Stimulated activated naive CD8-positive, alpha-beta T cell treated with anti-CD3 and anti-CD28 coated beads, Interleukin-15, amount 100 ng/mL, for 72 hours (primary cell): ENCODE data around the gene GUCY2D.
A peak's percentile ranks its signal among the peaks of the same experiment; 100 is the strongest.
"Not testable (repeated sequence)": the region's sequence is repeated elsewhere in the genome, so short reads cannot be mapped to it uniquely, and the experiment has no call there.

Source experiments
- ATAC-seq: fragments of 150-1000 bp; cut with Tn5 transposase; 2 replicates; pipeline ENCODE4 v1.10.0; 2021; ENCODE audit warnings: mild to moderate bottlenecking, moderate library complexity
- DNase-seq, 2 donors: peaks; one replicate each; pipeline ENCODE4 v3.0.0; 2021 to 2022
- H3K27ac Mint-ChIP-seq, 2 donors: one replicate each; pipeline ENCODE4 v1.8.0; 2022; ENCODE audit warnings: mild to moderate bottlenecking in 2 of 2, mixed read lengths in 2 of 2, moderate library complexity in 2 of 2
- H3K27me3 Mint-ChIP-seq: one replicate; pipeline ENCODE4 v1.8.0; 2022; ENCODE audit warnings: mixed read lengths
- H3K4me1 Mint-ChIP-seq: one replicate; pipeline ENCODE4 v1.8.0; 2022; ENCODE audit warnings: mild to moderate bottlenecking, mixed read lengths
- H3K4me3 Mint-ChIP-seq, 2 donors: one replicate each; pipeline ENCODE4 v1.8.0; 2022; ENCODE audit warnings: mild to moderate bottlenecking in 2 of 2, mixed read lengths in 2 of 2, moderate library complexity in 1 of 2
- H3K9me3 Mint-ChIP-seq, 2 donors: one replicate each; pipeline ENCODE4 v1.8.0; 2022; ENCODE audit warnings: mixed read lengths in 2 of 2

GUCY2D gene

DNA sequence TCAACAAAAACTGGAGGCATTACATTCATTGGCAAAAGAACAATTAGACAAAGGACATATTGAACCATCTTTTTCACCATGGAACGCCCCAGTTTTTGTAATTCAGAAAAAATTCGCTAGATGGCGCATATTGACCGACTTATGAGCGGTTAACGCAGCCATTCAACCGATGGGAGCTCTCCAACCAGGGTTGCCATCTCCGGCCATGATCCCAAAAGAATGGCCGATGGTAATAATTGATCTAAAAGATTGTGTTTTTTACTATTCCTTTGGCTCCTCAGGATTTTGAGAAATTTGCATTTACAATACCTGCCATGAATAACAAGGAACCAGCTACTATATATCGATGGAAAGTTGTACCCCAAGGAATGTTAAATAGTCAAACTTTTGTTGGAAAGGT lies 57.9 kb downstream of the GUCY2D start:
- Mint-ChIP-seq H3K4me3 (no peak overlapping the region), H3K27me3 (peaks cover 93% of the 10 kb centered on the region), H3K27ac (no peak overlapping the region), H3K9me3 (no peaks in the 10 kb centered on the region), H3K4me1 (peaks cover 28% of the 10 kb centered on the region)
- DNase-seq: peak; percentile 65 to 69
- ATAC-seq: peak; percentile 30

- peak overlapping the region in 1 of 2 donors; percentile 30 for H3K27ac Mint-ChIP-seq
- not testable (repeated sequence) for H3K4me3 Mint-ChIP-seq
These were observed 59.4 kb downstream of the GUCY2D start for GRCh38 chr17:8061851-8062250.

GRCh38 chr17:8062435-8062806 lies 60.0 kb downstream of the GUCY2D start:
- Mint-ChIP-seq H3K4me3 (peak overlapping the region in 1 of 2 donors; percentile 70), H3K4me1 (peaks cover 7% of the 10 kb centered on the region), H3K27me3 (peaks cover 78% of the 10 kb centered on the region), H3K9me3 (no peaks in the 10 kb centered on the region), H3K27ac (peak overlapping the region in 1 of 2 donors; percentile 13)
- ATAC-seq (no peak), DNase-seq (no peak)

More at GRCh38 chr17:8061851-8062250, 59.4 kb downstream of the GUCY2D start:
- DNase-seq, ATAC-seq, H3K9me3 Mint-ChIP-seq: not testable (repeated sequence)
- peaks cover 13% of the 10 kb centered on the region for H3K4me1 Mint-ChIP-seq
- peaks cover 84% of the 10 kb centered on the region for H3K27me3 Mint-ChIP-seq

GRCh38 chr17:8062807-8063483 lies 60.5 kb downstream of the GUCY2D start:
- DNase-seq (no peak), ATAC-seq (no peak)
- Mint-ChIP-seq H3K4me1 (peaks cover 5% of the 10 kb centered on the region), H3K27me3 (peaks cover 73% of the 10 kb centered on the region), H3K27ac (peak overlapping the region in 1 of 2 donors; percentile 13), H3K9me3 (no peaks in the 10 kb centered on the region), H3K4me3 (peak overlapping the region in 1 of 2 donors; percentile 70)

GRCh38 chr17:8063761-8064534 lies 61.5 kb downstream of the GUCY2D start:
- Mint-ChIP-seq H3K4me1 (peaks cover 3% of the 10 kb centered on the region), H3K4me3 (no peak overlapping the region), H3K27ac (peak overlapping the region in 1 of 2 donors; percentile 89), H3K9me3 (no peaks in the 10 kb centered on the region), H3K27me3 (peaks cover 71% of the 10 kb centered on the region)
- DNase-seq (no peak), ATAC-seq (peak; percentile 47)

DNA sequence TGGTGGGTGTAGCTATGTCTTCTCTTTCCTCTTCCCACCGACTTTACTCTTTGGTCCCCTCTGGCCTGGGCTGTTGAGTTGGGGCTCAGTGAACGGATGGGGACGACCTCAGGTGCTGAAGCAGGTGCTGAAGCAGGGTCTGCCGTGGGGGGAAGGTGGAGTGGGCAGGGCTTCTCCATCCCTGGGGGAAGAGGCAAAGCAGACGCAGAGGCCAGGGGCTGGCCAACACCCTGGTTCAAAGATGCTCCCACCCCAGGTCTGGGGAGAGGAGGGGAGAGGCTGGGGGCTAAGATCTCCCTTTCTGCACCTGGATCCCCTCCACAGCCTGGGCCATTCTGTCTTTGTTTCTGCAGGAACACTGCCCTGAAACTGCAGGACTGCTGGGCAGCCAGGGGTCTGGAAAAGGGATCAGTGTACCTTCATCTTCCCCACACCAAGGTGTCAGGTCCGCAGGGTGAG lies 62.2 kb downstream of the GUCY2D start:
- ATAC-seq: no peak
- peaks cover 70% of the 10 kb centered on the region for H3K27me3 Mint-ChIP-seq
- H3K27ac Mint-ChIP-seq: peak overlapping the region in 1 of 2 donors; percentile 89
- H3K4me3 Mint-ChIP-seq: no peak overlapping the region
- H3K9me3 Mint-ChIP-seq: no peaks in the 10 kb centered on the region
- H3K4me1 Mint-ChIP-seq: no peaks in the 10 kb centered on the region
- no peak for DNase-seq

DNA sequence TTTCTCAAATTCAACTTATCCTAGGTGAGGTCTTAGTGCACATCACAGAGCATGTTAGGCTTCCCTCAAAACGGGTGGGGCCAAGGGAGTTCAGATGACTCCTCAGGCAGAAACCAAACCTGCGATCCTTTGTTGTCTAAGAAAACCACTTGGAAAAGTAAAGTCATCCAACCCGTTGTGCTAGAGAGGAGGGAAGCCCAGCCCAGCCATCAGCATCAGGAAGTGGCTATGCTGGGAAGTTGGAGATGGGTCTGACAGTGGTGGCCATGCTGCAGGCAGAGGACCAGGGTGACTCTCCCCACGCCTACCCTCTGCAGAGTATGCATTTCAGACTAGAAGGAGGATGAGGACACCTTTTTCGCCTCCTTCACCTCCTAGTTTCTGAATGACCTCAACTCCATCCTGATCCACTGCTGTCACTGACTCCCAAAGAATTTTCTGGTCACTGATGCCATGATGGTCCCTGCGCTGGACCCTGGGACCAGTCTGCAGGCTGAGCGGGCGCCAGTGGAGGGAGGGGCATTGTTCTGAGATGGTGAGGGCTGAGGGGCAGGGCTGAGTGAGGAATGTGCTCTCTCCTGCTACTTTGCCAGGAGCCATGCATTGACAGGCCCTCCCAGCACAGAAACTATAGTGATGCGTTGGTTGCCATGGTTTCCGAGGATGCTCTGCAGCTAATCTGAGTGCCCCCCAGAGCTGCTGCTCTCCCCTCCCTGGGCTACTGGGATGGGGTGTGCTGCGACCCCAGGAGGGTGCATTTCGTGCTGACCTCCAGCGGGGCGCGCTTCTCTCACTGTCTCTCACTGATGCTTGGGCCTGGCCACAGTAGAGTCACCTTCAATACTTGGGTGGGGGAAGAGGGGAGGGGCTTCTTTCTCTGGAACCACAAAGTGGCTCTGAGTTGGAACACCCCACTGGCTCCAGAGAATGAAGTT lies 64.7 kb downstream of the GUCY2D start:
- H3K4me1 Mint-ChIP-seq: peaks cover 4% of the 10 kb centered on the region
- no peak overlapping the region for H3K27ac Mint-ChIP-seq
- H3K4me3 Mint-ChIP-seq: no peak overlapping the region
- DNase-seq (no peak), ATAC-seq (no peak)
- H3K27me3 Mint-ChIP-seq: peaks cover 65% of the 10 kb centered on the region
- no peaks in the 10 kb centered on the region for H3K9me3 Mint-ChIP-seq

GRCh38 chr17:8067806-8068205 lies 65.4 kb downstream of the GUCY2D start:
- Mint-ChIP-seq H3K9me3 (no peaks in the 10 kb centered on the region), H3K4me1 (peaks cover 11% of the 10 kb centered on the region), H3K4me3 (no peak overlapping the region), H3K27ac (no peak overlapping the region), H3K27me3 (peaks cover 65% of the 10 kb centered on the region)
- DNase-seq (no peak), ATAC-seq (no peak)

- DNase-seq: no peak
- Mint-ChIP-seq H3K4me1 (peaks cover 22% of the 10 kb centered on the region), H3K27ac (no peak overlapping the region), H3K9me3 (no peaks in the 10 kb centered on the region), H3K4me3 (no peak overlapping the region), H3K27me3 (peaks cover 67% of the 10 kb centered on the region)
- no peak for ATAC-seq
These were observed 66.5 kb downstream of the GUCY2D start for GRCh38 chr17:8068736-8069586.

GRCh38 chr17:8069587-8069860 lies 67.1 kb downstream of the GUCY2D start:
- no peak overlapping the region for H3K4me3 Mint-ChIP-seq
- H3K4me1 Mint-ChIP-seq: peaks cover 28% of the 10 kb centered on the region
- no peak for ATAC-seq
- H3K27me3 Mint-ChIP-seq: peaks cover 67% of the 10 kb centered on the region
- no peak overlapping the region for H3K27ac Mint-ChIP-seq
- DNase-seq: no peak
- no peaks in the 10 kb centered on the region for H3K9me3 Mint-ChIP-seq
